A549 (cell line): ENCODE data around the gene LSM4. TPM values are rescaled to one million over a fixed set of nuclear protein-coding genes. Genes with fewer than 3 reads are reported as not detected.

ENCODE experiments used
- ATAC-seq, 2 experiments: fragments of 200-7000 bp in 1 of 2; fragments of >200 bp in 1 of 2; cut with Nextera tagmentation in 1 of 2; cut with Tn5 transposase in 1 of 2; 3 replicates each; pipeline versions ENCODE4 v1.8.0 to v1.9.1; 2018 to 2020; ENCODE audit warnings: mild to moderate bottlenecking in 1 of 2, moderate library complexity in 1 of 2
- CTCF ChIA-PET: fragments of 300-600 bp; sonication (Branson Sonifier 250); formaldehyde crosslinking; extraction: SDS; loops from one replicate; lab custom pipeline; 2021; ENCODE audit warnings: antibody characterized with exemption, inconsistent platforms; lab: Yijun Ruan, JAX
- POLR2A ChIA-PET: fragments of 350-600 bp; formaldehyde crosslinking; extraction: SDS; loops from one replicate; lab custom pipeline; 2021; ENCODE audit warnings: antibody characterized with exemption, inconsistent platforms; lab: Yijun Ruan, JAX
- DNase-seq, 2 experiments: peaks; one replicate each; pipeline versions ENCODE4 v3.0.0 to v3.0.0-alpha.2; 2011 to 2016; ENCODE audit warnings: low read depth in 1 of 2, low spot score in 1 of 2
- FAIRE-seq: peaks from 2 replicates; lab custom pipeline; 2011; peaks lifted over from hg19 to GRCh38; lab: Jason Lieb, UNC
- H3K27ac ChIP-seq, 2 experiments: fragments of >200 bp; sonication (Bioruptor Twin); formaldehyde crosslinking; 3 replicates each; pipeline ENCODE4 v1.5.1; 2016 to 2017
- H3K4me1 ChIP-seq: fragments of >200 bp; sonication (Bioruptor Twin); formaldehyde crosslinking; 3 replicates; pipeline ENCODE4 v1.6.1; 2016
- H3K4me2 ChIP-seq: fragments of >200 bp; sonication (Bioruptor Twin); formaldehyde crosslinking; 3 replicates; pipeline ENCODE4 v1.6.1; 2016
- H3K4me3 ChIP-seq: fragments of >200 bp; sonication (Bioruptor Twin); formaldehyde crosslinking; 3 replicates; pipeline ENCODE4 v1.5.1; 2016
- H3K9me3 ChIP-seq: fragments of >200 bp; sonication (Bioruptor Twin); formaldehyde crosslinking; 3 replicates; pipeline ENCODE4 v1.6.1; 2016
- BCL3 ChIP-seq: fragments of >200 bp; sonication (Bioruptor Twin); formaldehyde crosslinking; IDR thresholded peaks from 3 replicates; pipeline ENCODE4 v1.6.1; 2016
- EHMT2 ChIP-seq: fragments of 200-600 bp; sonication (generic); IDR thresholded peaks from 2 replicates; pipeline ENCODE4 v1.6.1; 2016; ENCODE audit warnings: antibody characterized with exemption, low read depth, mild to moderate bottlenecking, moderate library complexity
- ELK1 ChIP-seq: fragments of 150-350 bp; IDR thresholded peaks from 2 replicates; pipeline ENCODE4 v1.6.1; 2014; ENCODE audit warnings: low read depth, mild to moderate bottlenecking, low read length
- ESRRA ChIP-seq: fragments of 150-350 bp; IDR thresholded peaks from 2 replicates; pipeline ENCODE4 v1.6.1; 2014; ENCODE audit warnings: mild to moderate bottlenecking, low read length, borderline replicate concordance
- FOSB ChIP-seq: fragments of 250-450 bp; sonication (Bioruptor Pico); IDR thresholded peaks from 2 replicates; pipeline ENCODE4 v1.5.0; 2020; ENCODE audit warnings: mild to moderate bottlenecking, moderate library complexity
- FOXS1 ChIP-seq: fragments of 250-450 bp; sonication (Bioruptor Pico); IDR thresholded peaks from 2 replicates; pipeline ENCODE4 v1.5.0; 2020; ENCODE audit warnings: mild to moderate bottlenecking, moderate library complexity
- HEYL ChIP-seq: fragments of 250-450 bp; sonication (Bioruptor Pico); IDR thresholded peaks from 2 replicates; pipeline ENCODE4 v1.8.0; 2021; ENCODE audit warnings: mild to moderate bottlenecking, moderate library complexity
- HOXA7 ChIP-seq: fragments of 250-450 bp; sonication (Bioruptor Pico); IDR thresholded peaks from 2 replicates; pipeline ENCODE4 v1.5.0; 2020; ENCODE audit warnings: mild to moderate bottlenecking, moderate library complexity
- HOXB5 ChIP-seq: fragments of 250-450 bp; sonication (Bioruptor Pico); IDR thresholded peaks from 2 replicates; pipeline ENCODE4 v1.5.0; 2020; ENCODE audit warnings: mild to moderate bottlenecking, moderate library complexity
- JUN ChIP-seq, 2 experiments: fragments of >200 bp; sonication (Bioruptor Twin); formaldehyde crosslinking; IDR thresholded peaks; 2 replicates in 1 of 2; 3 replicates in 1 of 2; pipeline ENCODE4 v1.6.1; 2016 to 2017
- JUNB ChIP-seq: fragments of >200 bp; sonication (Bioruptor Twin); formaldehyde crosslinking; IDR thresholded peaks from 2 replicates; pipeline ENCODE4 v1.6.1; 2016
- KDM1A ChIP-seq: fragments of 200-600 bp; sonication (generic); IDR thresholded peaks from 2 replicates; pipeline ENCODE4 v1.6.1; 2016; ENCODE audit warnings: low read depth, mild to moderate bottlenecking
- KDM5A ChIP-seq: fragments of 200-600 bp; sonication (generic); IDR thresholded peaks from 2 replicates; pipeline ENCODE4 v1.6.1; 2016; ENCODE audit warnings: antibody characterized with exemption, mild to moderate bottlenecking
- MAFK ChIP-seq: fragments of 450-650 bp; IDR thresholded peaks from 2 replicates; pipeline ENCODE4 v1.6.1; 2014; ENCODE audit not compliant: partially characterized antibody
- MAX ChIP-seq: IDR thresholded peaks from 2 replicates; pipeline ENCODE4 v1.6.1; 2012
- MYC ChIP-seq: IDR thresholded peaks from 2 replicates; pipeline ENCODE4 v1.6.1; 2012; ENCODE audit warnings: mild to moderate bottlenecking, inconsistent platforms, low read length, improper control_type of control experiment, borderline replicate concordance
- NPAS2 ChIP-seq: fragments of 250-450 bp; sonication (Bioruptor Pico); IDR thresholded peaks from 2 replicates; pipeline ENCODE4 v1.8.0; 2022; ENCODE audit warnings: mild to moderate bottlenecking, moderate library complexity, borderline replicate concordance
- NR3C1 ChIP-seq: fragments of >200 bp; sonication (Bioruptor Twin); formaldehyde crosslinking; IDR thresholded peaks from 3 replicates; pipeline ENCODE4 v1.6.1; 2017
- POLR2A ChIP-seq: IDR thresholded peaks from 2 replicates; pipeline ENCODE4 v1.6.1; 2012; ENCODE audit warnings: mild to moderate bottlenecking, low read length
- SMC3 ChIP-seq: fragments of >200 bp; sonication (Bioruptor Twin); formaldehyde crosslinking; IDR thresholded peaks from 3 replicates; pipeline ENCODE4 v1.6.1; 2018; ENCODE audit warnings: inconsistent platforms
- SREBF2 ChIP-seq: fragments of 450-650 bp; IDR thresholded peaks from 2 replicates; pipeline ENCODE4 v1.6.1; 2014; ENCODE audit warnings: mild to moderate bottlenecking, moderate library complexity
- ZFP36 ChIP-seq: fragments of 450-650 bp; IDR thresholded peaks from 2 replicates; pipeline ENCODE4 v1.6.1; 2014; ENCODE audit warnings: borderline replicate concordance; ENCODE audit not compliant: partially characterized antibody
- WGBS: methylation state at CpG from one replicate; pipeline ENCODE4 v1.1.6; 2017; ENCODE audit errors: missing lambda C conversion rate; 5-methylcytosine and 5-hydroxymethylcytosine counted together
- polyA plus RNA-seq, 4 experiments: library from polyadenylated mRNA; depleted of rRNA in 3 of 4; stranded (reverse); fragments of >200 nt; fragmentation: RNase III in 1 of 4; extraction: RNeasy Plus Mini Kit Qiagen cat#74134 plus additional on column Dnase treatment in 1 of 4; gene quantifications; 2 replicates in 3 of 4; 3 replicates in 1 of 4; pipeline ENCODE4 v1.2.3, GENCODE V29; 2011 to 2017
- TF ChIP-seq, protein P1 (sequence below): IDR thresholded peaks from 2 replicates; pipeline ENCODE4 v1.6.1; 2012; ENCODE audit warnings: low read depth, borderline replicate concordance
- TF ChIP-seq, protein P2 (sequence below): fragments of 250-450 bp; sonication (Bioruptor Pico); IDR thresholded peaks from 2 replicates; pipeline ENCODE4 v1.5.0; 2020; ENCODE audit warnings: low read depth, mild to moderate bottlenecking, moderate library complexity
- TF ChIP-seq, protein P3 (sequence below): fragments of 250-450 bp; sonication (Bioruptor Pico); IDR thresholded peaks from 2 replicates; pipeline ENCODE4 v1.5.0; 2021; ENCODE audit warnings: mild to moderate bottlenecking, moderate library complexity, borderline replicate concordance
- TF ChIP-seq, protein P4 (sequence below): fragments of >200 bp; sonication (Bioruptor Twin); formaldehyde crosslinking; IDR thresholded peaks from 3 replicates; pipeline ENCODE4 v1.5.1; 2016
- TF ChIP-seq, protein P5 (sequence below): fragments of 450-650 bp; IDR thresholded peaks from 2 replicates; pipeline ENCODE4 v1.6.1; 2014; ENCODE audit warnings: antibody characterized with exemption

Gene LSM4
- polyA plus RNA-seq, 2 of the 4 experiments (the other 2 are of a cell fraction), result 154 to 169 TPM

DNA sequence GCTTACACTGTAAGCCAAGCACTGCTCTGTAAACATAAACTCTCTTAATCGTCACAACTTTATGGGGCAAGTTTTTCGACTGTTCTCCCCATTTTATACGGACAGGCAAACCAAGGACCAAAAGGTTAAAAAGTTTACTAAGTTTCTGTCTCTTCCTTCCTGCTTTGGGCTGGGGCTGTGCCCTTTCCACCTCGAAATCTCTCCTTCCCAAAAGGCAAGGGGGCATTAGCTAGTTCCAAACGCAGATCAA, 43.7 kb downstream of the LSM4 start:
- no peak for TF ChIP-seq BCL3
- no peak for TF ChIP-seq NPAS2
- no peak for TF ChIP-seq MAX
- no peak for TF ChIP-seq HEYL (CRISPR knock-in tag)
- TF ChIP-seq SMC3, result no peak
- TF ChIP-seq FOXS1 (CRISPR knock-in tag), result no peak
- TF ChIP-seq NR3C1, result no peak
- peak; percentile 18; the same call in 1 of the 2 replicates for TF ChIP-seq HOXA7 (CRISPR knock-in tag)
- TF ChIP-seq, protein P1, sequence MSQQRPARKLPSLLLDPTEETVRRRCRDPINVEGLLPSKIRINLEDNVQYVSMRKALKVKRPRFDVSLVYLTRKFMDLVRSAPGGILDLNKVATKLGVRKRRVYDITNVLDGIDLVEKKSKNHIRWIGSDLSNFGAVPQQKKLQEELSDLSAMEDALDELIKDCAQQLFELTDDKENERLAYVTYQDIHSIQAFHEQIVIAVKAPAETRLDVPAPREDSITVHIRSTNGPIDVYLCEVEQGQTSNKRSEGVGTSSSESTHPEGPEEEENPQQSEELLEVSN, result no peak
- TF ChIP-seq JUN (IDR thresholded peaks at IDR 0.05), result no peak
- TF ChIP-seq MAFK, result no peak
- peak; percentile 84; the same call in 1 of the 2 replicates for TF ChIP-seq KDM5A
- TF ChIP-seq JUNB, result no peak
- TF ChIP-seq POLR2A, result no peak
- TF ChIP-seq KDM1A, result no peak
- no peak for TF ChIP-seq HOXB5
- TF ChIP-seq, protein P2, sequence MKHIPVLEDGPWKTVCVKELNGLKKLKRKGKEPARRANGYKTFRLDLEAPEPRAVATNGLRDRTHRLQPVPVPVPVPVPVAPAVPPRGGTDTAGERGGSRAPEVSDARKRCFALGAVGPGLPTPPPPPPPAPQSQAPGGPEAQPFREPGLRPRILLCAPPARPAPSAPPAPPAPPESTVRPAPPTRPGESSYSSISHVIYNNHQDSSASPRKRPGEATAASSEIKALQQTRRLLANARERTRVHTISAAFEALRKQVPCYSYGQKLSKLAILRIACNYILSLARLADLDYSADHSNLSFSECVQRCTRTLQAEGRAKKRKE (CRISPR knock-in tag), result no peak
- TF ChIP-seq SREBF2, result no peak
- TF ChIP-seq FOSB (CRISPR knock-in tag), result no peak
- no peak for TF ChIP-seq EHMT2
- TF ChIP-seq, protein P3, sequence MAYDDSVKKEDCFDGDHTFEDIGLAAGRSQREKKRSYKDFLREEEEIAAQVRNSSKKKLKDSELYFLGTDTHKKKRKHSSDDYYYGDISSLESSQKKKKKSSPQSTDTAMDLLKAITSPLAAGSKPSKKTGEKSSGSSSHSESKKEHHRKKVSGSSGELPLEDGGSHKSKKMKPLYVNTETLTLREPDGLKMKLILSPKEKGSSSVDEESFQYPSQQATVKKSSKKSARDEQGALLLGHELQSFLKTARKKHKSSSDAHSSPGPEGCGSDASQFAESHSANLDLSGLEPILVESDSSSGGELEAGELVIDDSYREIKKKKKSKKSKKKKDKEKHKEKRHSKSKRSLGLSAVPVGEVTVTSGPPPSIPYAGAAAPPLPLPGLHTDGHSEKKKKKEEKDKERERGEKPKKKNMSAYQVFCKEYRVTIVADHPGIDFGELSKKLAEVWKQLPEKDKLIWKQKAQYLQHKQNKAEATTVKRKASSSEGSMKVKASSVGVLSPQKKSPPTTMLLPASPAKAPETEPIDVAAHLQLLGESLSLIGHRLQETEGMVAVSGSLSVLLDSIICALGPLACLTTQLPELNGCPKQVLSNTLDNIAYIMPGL (CRISPR knock-in tag), result peak; percentile 27; the same call in 1 of the 2 replicates
- TF ChIP-seq, all 56 proteins: peak for 3
- Histone ChIP-seq H3K27ac (peak overlapping the region; percentile 95 to 99), H3K4me2 (peak overlapping the region; percentile 86), H3K9me3 (no peaks in the 10 kb centered on the region), H3K4me3 (peak overlapping the region; percentile 97), H3K4me1 (peaks cover 47% of the 10 kb centered on the region)
- WGBS, result 2% methylated on average over 4 of the region's 5 CpGs
- DNase-seq (no peak), FAIRE-seq (no peak), ATAC-seq (no peak)
- POLR2A ChIA-PET, result interaction anchor here (0.7 to 5.8 kb wide), 11 partner anchors 13 to 293 kb away, joined by 3 to 235 read pairs (median 29); partner anchors contain the start of genes GDF15, LSM4, SSBP4 and UBA52
- CTCF ChIA-PET, result interaction anchor here (0.6 to 10.2 kb wide), 30 partner anchors 10 to 134 kb away, joined by 3 to 158 read pairs (median 6); partner anchors contain the start of genes LSM4 and MPV17L2

DNA sequence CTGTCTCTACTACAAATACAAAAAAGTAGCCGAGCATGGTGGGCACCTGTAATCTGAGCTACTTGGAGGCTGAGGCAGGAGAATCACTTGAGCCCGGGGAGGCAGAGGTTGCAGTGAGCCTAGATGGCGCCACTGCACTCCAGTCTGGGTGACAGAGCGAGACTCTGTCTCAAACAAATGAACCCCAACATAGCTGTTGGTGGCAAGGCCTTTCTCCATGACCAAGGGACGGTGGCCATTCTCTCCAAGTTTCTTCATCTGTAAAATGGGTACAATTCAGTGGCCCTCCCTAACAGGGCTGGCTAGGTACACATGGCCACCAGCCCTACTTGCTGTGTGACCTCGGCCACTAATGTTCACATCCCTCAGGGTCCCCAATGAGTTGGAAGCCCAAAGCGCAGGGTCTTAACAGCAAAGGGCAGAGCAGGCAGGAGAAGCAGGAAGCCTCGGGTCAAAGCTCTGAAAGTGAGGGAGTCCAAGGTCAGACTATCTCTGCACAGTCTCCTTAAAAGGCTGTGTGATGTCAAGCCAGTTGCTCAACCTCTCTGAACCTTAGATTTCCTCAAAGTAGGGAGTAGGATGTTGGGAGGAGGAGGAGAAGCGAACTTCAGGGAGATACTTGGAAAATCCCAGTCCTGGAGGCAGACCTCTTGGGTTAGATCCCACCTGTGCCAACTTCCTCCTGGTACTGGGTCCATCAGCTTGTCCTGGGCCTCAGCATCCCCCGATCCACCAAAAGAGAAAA, 44.2 kb downstream of the LSM4 start:
- CTCF ChIA-PET, result interaction anchor here (0.6 to 10.2 kb wide), 26 partner anchors 10 to 135 kb away, joined by 3 to 158 read pairs (median 8); partner anchors contain the start of genes LSM4 and MPV17L2
- POLR2A ChIA-PET, result interaction anchor here (1.0 to 5.8 kb wide), 10 partner anchors 14 to 140 kb away, joined by 3 to 235 read pairs (median 32); partner anchors contain the start of genes GDF15, LSM4 and SSBP4
- WGBS, result 49% methylated on average over 6 of the region's 10 CpGs
- no peak for FAIRE-seq
- peak overlapping the region; percentile 95 to 99 for H3K27ac ChIP-seq
- H3K4me3 ChIP-seq, result peak overlapping the region; percentile 97
- ATAC-seq, result no peak
- no peaks in the 10 kb centered on the region for H3K9me3 ChIP-seq
- peak in 1 of 2 experiments; percentile 44 for DNase-seq
- H3K4me2 ChIP-seq, result peak overlapping the region; percentile 86
- peaks cover 52% of the 10 kb centered on the region for H3K4me1 ChIP-seq
- TF ChIP-seq SMC3, result no peak; the same call in 2 of the 3 replicates
- TF ChIP-seq MYC, result no peak
- TF ChIP-seq, protein P4, sequence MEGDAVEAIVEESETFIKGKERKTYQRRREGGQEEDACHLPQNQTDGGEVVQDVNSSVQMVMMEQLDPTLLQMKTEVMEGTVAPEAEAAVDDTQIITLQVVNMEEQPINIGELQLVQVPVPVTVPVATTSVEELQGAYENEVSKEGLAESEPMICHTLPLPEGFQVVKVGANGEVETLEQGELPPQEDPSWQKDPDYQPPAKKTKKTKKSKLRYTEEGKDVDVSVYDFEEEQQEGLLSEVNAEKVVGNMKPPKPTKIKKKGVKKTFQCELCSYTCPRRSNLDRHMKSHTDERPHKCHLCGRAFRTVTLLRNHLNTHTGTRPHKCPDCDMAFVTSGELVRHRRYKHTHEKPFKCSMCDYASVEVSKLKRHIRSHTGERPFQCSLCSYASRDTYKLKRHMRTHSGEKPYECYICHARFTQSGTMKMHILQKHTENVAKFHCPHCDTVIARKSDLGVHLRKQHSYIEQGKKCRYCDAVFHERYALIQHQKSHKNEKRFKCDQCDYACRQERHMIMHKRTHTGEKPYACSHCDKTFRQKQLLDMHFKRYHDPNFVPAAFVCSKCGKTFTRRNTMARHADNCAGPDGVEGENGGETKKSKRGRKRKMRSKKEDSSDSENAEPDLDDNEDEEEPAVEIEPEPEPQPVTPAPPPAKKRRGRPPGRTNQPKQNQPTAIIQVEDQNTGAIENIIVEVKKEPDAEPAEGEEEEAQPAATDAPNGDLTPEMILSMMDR, result 0 out of 3 replicates have a peak, but pooled peaks have one; percentile 23
- TF ChIP-seq, protein P5, sequence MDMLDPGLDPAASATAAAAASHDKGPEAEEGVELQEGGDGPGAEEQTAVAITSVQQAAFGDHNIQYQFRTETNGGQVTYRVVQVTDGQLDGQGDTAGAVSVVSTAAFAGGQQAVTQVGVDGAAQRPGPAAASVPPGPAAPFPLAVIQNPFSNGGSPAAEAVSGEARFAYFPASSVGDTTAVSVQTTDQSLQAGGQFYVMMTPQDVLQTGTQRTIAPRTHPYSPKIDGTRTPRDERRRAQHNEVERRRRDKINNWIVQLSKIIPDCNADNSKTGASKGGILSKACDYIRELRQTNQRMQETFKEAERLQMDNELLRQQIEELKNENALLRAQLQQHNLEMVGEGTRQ, result no peak
- TF ChIP-seq ESRRA, result no peak
- TF ChIP-seq ELK1, result no peak
- TF ChIP-seq, protein P1, result no peak
- no peak for TF ChIP-seq HOXB5
- TF ChIP-seq HOXA7 (CRISPR knock-in tag), result peak; percentile 68; the same call in 1 of the 2 replicates
- peak; percentile 76 for TF ChIP-seq ZFP36
